Keratinocyte (primary cell): Measurements from ENCODE around the gene PRKN. TPM values are rescaled to one million over a fixed set of nuclear protein-coding genes. Genes with fewer than 3 reads are reported as not detected.

Source experiments
- DNase-seq: peaks from one replicate; pipeline ENCODE4 v3.0.0-alpha.2; 2011; ENCODE audit warnings: low read depth, missing footprints, low spot score
- FAIRE-seq: peaks from 2 replicates; lab custom pipeline; 2011; peaks lifted over from hg19 to GRCh38; lab: Jason Lieb, UNC
- H2AFZ ChIP-seq: 2 replicates; pipeline ENCODE4 v1.6.0; 2012; ENCODE audit warnings: low read length, control low read depth, inconsistent platforms; ENCODE audit not compliant: control insufficient read depth
- H3K27ac ChIP-seq: 2 replicates; pipeline ENCODE4 v1.5.1; 2011; ENCODE audit warnings: low read length; ENCODE audit not compliant: control insufficient read depth, insufficient read depth
- H3K27me3 ChIP-seq: 3 replicates; pipeline ENCODE4 v1.6.0; 2011; ENCODE audit warnings: low read length; ENCODE audit not compliant: control insufficient read depth, insufficient read depth; ENCODE audit errors: extremely low read depth
- H3K36me3 ChIP-seq, 2 experiments: 2 replicates in 1 of 2; 3 replicates in 1 of 2; pipeline ENCODE4 v1.5.1; 2011; ENCODE audit warnings: low read length in 2 of 2, mild to moderate bottlenecking in 1 of 2; ENCODE audit not compliant: control insufficient read depth in 2 of 2, insufficient read depth in 2 of 2; ENCODE audit errors: extremely low read depth in 1 of 2
- H3K4me1 ChIP-seq: 3 replicates; pipeline ENCODE4 v1.5.1; 2011; ENCODE audit warnings: low read length; ENCODE audit not compliant: control insufficient read depth, insufficient read depth; ENCODE audit errors: extremely low read depth
- H3K4me2 ChIP-seq: 3 replicates; pipeline ENCODE4 v1.6.0; 2011; ENCODE audit warnings: low read depth, low read length; ENCODE audit not compliant: control insufficient read depth, insufficient read depth; ENCODE audit errors: extremely low read depth
- H3K4me3 ChIP-seq, 3 experiments: fragments of 200-600 bp in 1 of 3; sonication (generic) in 1 of 3; 2 replicates in 2 of 3; 3 replicates in 1 of 3; pipeline ENCODE4 v1.5.1; 2011 to 2016; ENCODE audit warnings: low read length in 3 of 3, mild to moderate bottlenecking in 3 of 3, control low read depth in 2 of 3, inconsistent platforms in 1 of 3, low read depth in 1 of 3, mixed read lengths in 1 of 3, mixed run types in 1 of 3, moderate library complexity in 1 of 3; ENCODE audit not compliant: control insufficient read depth in 2 of 3, insufficient read depth in 2 of 3; ENCODE audit errors: extremely low read depth in 1 of 3
- H3K79me2 ChIP-seq: 2 replicates; pipeline ENCODE4 v1.6.0; 2012; ENCODE audit warnings: low read length; ENCODE audit not compliant: control insufficient read depth, insufficient read depth
- H3K9ac ChIP-seq: 3 replicates; pipeline ENCODE4 v1.6.0; 2011; ENCODE audit warnings: low read length; ENCODE audit not compliant: control insufficient read depth, insufficient read depth; ENCODE audit errors: extremely low read depth
- H3K9me1 ChIP-seq: 3 replicates; pipeline ENCODE4 v1.6.0; 2011; ENCODE audit warnings: low read length; ENCODE audit not compliant: control insufficient read depth, insufficient read depth; ENCODE audit errors: extremely low read depth
- H3K9me3 ChIP-seq: 2 replicates; pipeline ENCODE4 v1.5.1; 2012; ENCODE audit warnings: low read depth, low read length; ENCODE audit not compliant: control insufficient read depth
- H4K20me1 ChIP-seq: 3 replicates; pipeline ENCODE4 v1.6.0; 2011; ENCODE audit warnings: low read length; ENCODE audit not compliant: control insufficient read depth, insufficient read depth; ENCODE audit errors: extremely low read depth
- CTCF ChIP-seq, 3 experiments: IDR thresholded peaks in 1 of 3; conservative IDR thresholded peaks in 1 of 3; optimal IDR thresholded peaks in 1 of 3; 2 replicates in 2 of 3; 3 replicates in 1 of 3; pipeline versions ENCODE3 to v1.5.1; 2011; ENCODE audit warnings: low read length in 3 of 3, mild to moderate bottlenecking in 3 of 3, moderate library complexity in 2 of 3, control low read depth in 1 of 3, inconsistent platforms in 1 of 3; ENCODE audit not compliant: insufficient read depth in 2 of 3; ENCODE audit errors: extremely low read depth in 1 of 3
- EZH2 ChIP-seq: IDR thresholded peaks from one replicate; pipeline ENCODE4 v1.6.1; 2012; ENCODE audit warnings: inconsistent platforms, mild to moderate bottlenecking, low read length, moderate library complexity
- dilution Hi-C: fragments of 300-500 bp; cut with MboI; formaldehyde crosslinking; loops from one replicate; pipeline ENCODE4 v1.7.0; 2020; ENCODE audit warnings: low sequenced_read_pairs; ENCODE audit not compliant: extremely low pct_ligation_motif_present
- polyA plus RNA-seq, 5 experiments: library from polyadenylated mRNA; depleted of rRNA in 3 of 5; stranded (reverse) in 3 of 5; stranded (forward) in 1 of 5; unstranded in 1 of 5; fragments of >200 nt; gene quantifications; 1 replicate in 1 of 5; 2 replicates in 3 of 5; 3 replicates in 1 of 5; pipeline versions ENCODE4 v1.2.1 to v1.2.3, GENCODE V29; 2011 to 2012; ENCODE audit warnings: missing spikeins in 2 of 5, low read depth in 1 of 5, low replicate concordance in 1 of 5

The PRKN gene
- polyA plus RNA-seq, 1 donor (not counting 4 experiments of a cell fraction or from before 2014, with no cell fraction given) = 0.67 TPM

GRCh38 chr6:161575523-161576254, 1151.9 kb downstream of the PRKN start:
- dilution Hi-C loops = no loop called here
- no peak for FAIRE-seq

GRCh38 chr6:161568885-161569456, 1158.6 kb downstream of the PRKN start:
- Histone ChIP-seq H3K79me2 (no peaks in the 10 kb centered on the region), H4K20me1 (no peaks in the 10 kb centered on the region), H3K27ac (no peak overlapping the region), H3K9ac (no peak overlapping the region), H3K4me3 (no peak overlapping the region), H3K4me1 (no peaks in the 10 kb centered on the region), H2AFZ (no peak overlapping the region), H3K9me3 (no peaks in the 10 kb centered on the region), H3K9me1 (no peaks in the 10 kb centered on the region), H3K36me3 (no peaks in the 10 kb centered on the region), H3K27me3 (no peaks in the 10 kb centered on the region), H3K4me2 (no peak overlapping the region)
- TF ChIP-seq EZH2 (no peak), CTCF (optimal IDR thresholded peaks at IDR 0.05 in 1 of 3, IDR thresholded peaks at IDR 0.05 in 1 of 3, conservative IDR thresholded peaks at IDR 0.05 in 1 of 3; ENCODE audit: extremely low read depth in 1 of 3, insufficient read depth in 2 of 3, low read length in 3 of 3) (no peak)
- DNase-seq = no peak
- dilution Hi-C loops = no loop called here
- FAIRE-seq = no peak

More at GRCh38 chr6:161575523-161576254, 1151.9 kb downstream of the PRKN start:
- H3K9me3 ChIP-seq = no peaks in the 10 kb centered on the region
- H3K4me2 ChIP-seq = no peak overlapping the region
- no peaks in the 10 kb centered on the region for H3K9me1 ChIP-seq
- no peak overlapping the region for H3K4me3 ChIP-seq
- H3K79me2 ChIP-seq = no peaks in the 10 kb centered on the region
- no peak overlapping the region for H3K9ac ChIP-seq
- no peaks in the 10 kb centered on the region for H4K20me1 ChIP-seq
- H2AFZ ChIP-seq = no peak overlapping the region
- no peaks in the 10 kb centered on the region for H3K36me3 ChIP-seq
- no peak for DNase-seq
- H3K27ac ChIP-seq = no peak overlapping the region
- H3K4me1 ChIP-seq = no peaks in the 10 kb centered on the region
- TF ChIP-seq EZH2 (no peak), CTCF (optimal IDR thresholded peaks at IDR 0.05 in 1 of 3, IDR thresholded peaks at IDR 0.05 in 1 of 3, conservative IDR thresholded peaks at IDR 0.05 in 1 of 3; ENCODE audit: extremely low read depth in 1 of 3, insufficient read depth in 2 of 3, low read length in 3 of 3) (no peak)
- H3K27me3 ChIP-seq = no peaks in the 10 kb centered on the region
